WTC11 (cell line): ENCODE results near the gene TRAFD1. TPM values are rescaled to one million over a fixed set of nuclear protein-coding genes. Genes with fewer than 3 reads are reported as not detected.

Experiments used
- ATAC-seq: fragments of 200-7000 bp; cut with Tn5 transposase; 2 replicates; pipeline ENCODE4 v1.10.0; 2021; ENCODE audit warnings: mild to moderate bottlenecking, moderate library complexity
- CTCF ChIA-PET: fragments of 300-600 bp; sonication (Branson Sonifier 250); formaldehyde crosslinking; loops from one replicate; lab custom pipeline; 2021; ENCODE audit warnings: antibody characterized with exemption; lab: Charles Lee
- POLR2A ChIA-PET: fragments of 350-600 bp; sonication (Branson Sonifier 250); formaldehyde crosslinking; loops from one replicate; lab custom pipeline; 2021; ENCODE audit warnings: antibody characterized with exemption; lab: Charles Lee
- DNase-seq: peaks from one replicate; pipeline ENCODE4 v3.0.0; 2021; ENCODE audit warnings: low spot score
- H3K27ac Mint-ChIP-seq: 2 replicates; pipeline ENCODE4 v1.8.0; 2021; ENCODE audit warnings: mixed read lengths
- H3K27me3 Mint-ChIP-seq: 2 replicates; pipeline ENCODE4 v1.8.0; 2021; ENCODE audit warnings: low read depth, mild to moderate bottlenecking, moderate library complexity, mixed read lengths
- H3K36me3 Mint-ChIP-seq: 2 replicates; pipeline ENCODE4 v1.8.0; 2021; ENCODE audit warnings: mixed read lengths
- H3K4me1 Mint-ChIP-seq: 2 replicates; pipeline ENCODE4 v1.8.0; 2022; ENCODE audit warnings: mixed read lengths
- H3K4me3 Mint-ChIP-seq: 2 replicates; pipeline ENCODE4 v1.8.0; 2021; ENCODE audit warnings: mild to moderate bottlenecking, moderate library complexity, mixed read lengths
- H3K9me3 Mint-ChIP-seq: 2 replicates; pipeline ENCODE4 v1.8.0; 2021; ENCODE audit warnings: mixed read lengths
- ATF2 ChIP-seq: sonication (generic); formaldehyde crosslinking; IDR thresholded peaks from 2 replicates; pipeline ENCODE4 v1.8.1; 2022; ENCODE audit warnings: low read depth, missing genetic modification reagents, borderline replicate concordance
- E2F4 ChIP-seq: sonication (generic); formaldehyde crosslinking; IDR thresholded peaks from 2 replicates; pipeline ENCODE4 v1.8.1; 2022; ENCODE audit warnings: low read depth, mild to moderate bottlenecking, moderate library complexity, missing genetic modification reagents, borderline replicate concordance
- EMX1 ChIP-seq: fragments of 250-450 bp; sonication (Bioruptor Pico); IDR thresholded peaks from 2 replicates; pipeline ENCODE4 v1.8.0; 2021; ENCODE audit warnings: mild to moderate bottlenecking
- ETV6 ChIP-seq: sonication (generic); formaldehyde crosslinking; IDR thresholded peaks from 2 replicates; pipeline ENCODE4 v1.8.1; 2022; ENCODE audit warnings: mild to moderate bottlenecking, missing genetic modification reagents
- FOXK1 ChIP-seq: sonication (generic); formaldehyde crosslinking; IDR thresholded peaks from 2 replicates; pipeline ENCODE4 v1.8.0; 2022; ENCODE audit warnings: mild to moderate bottlenecking, moderate library complexity, missing genetic modification reagents
- HMGA2 ChIP-seq: fragments of 250-450 bp; sonication (Bioruptor Pico); IDR thresholded peaks from 2 replicates; pipeline ENCODE4 v1.4.0; 2021; ENCODE audit warnings: mild to moderate bottlenecking, moderate library complexity
- IRF2 ChIP-seq: sonication (generic); formaldehyde crosslinking; IDR thresholded peaks from 2 replicates; pipeline ENCODE4 v1.8.0; 2022; ENCODE audit warnings: low read depth, missing genetic modification reagents, borderline replicate concordance
- MAX ChIP-seq: sonication (generic); formaldehyde crosslinking; IDR thresholded peaks from 2 replicates; pipeline ENCODE4 v1.8.0; 2022; ENCODE audit warnings: mild to moderate bottlenecking, missing genetic modification reagents
- NFE2L1 ChIP-seq: sonication (generic); formaldehyde crosslinking; IDR thresholded peaks from 2 replicates; pipeline ENCODE4 v1.8.1; 2023; ENCODE audit warnings: missing genetic modification reagents
- PRDM15 ChIP-seq: sonication (generic); formaldehyde crosslinking; IDR thresholded peaks from 2 replicates; pipeline ENCODE4 v1.8.0; 2022; ENCODE audit warnings: missing genetic modification reagents
- SOX15 ChIP-seq: fragments of 250-450 bp; sonication (Bioruptor Pico); IDR thresholded peaks from 2 replicates; pipeline ENCODE4 v1.9.0; 2021; ENCODE audit warnings: mild to moderate bottlenecking
- STAT6 ChIP-seq: sonication (generic); formaldehyde crosslinking; conservative IDR thresholded peaks from 2 replicates; pipeline ENCODE4 v1.8.1; 2023; ENCODE audit warnings: mild to moderate bottlenecking, low read depth, missing genetic modification reagents, moderate library complexity
- TEAD4 ChIP-seq: sonication (generic); formaldehyde crosslinking; IDR thresholded peaks from 2 replicates; pipeline ENCODE4 v1.8.0; 2022; ENCODE audit warnings: mild to moderate bottlenecking, missing genetic modification reagents
- ZBTB21 ChIP-seq: sonication (generic); formaldehyde crosslinking; IDR thresholded peaks from 2 replicates; pipeline ENCODE4 v1.8.1; 2023; ENCODE audit warnings: mild to moderate bottlenecking, missing genetic modification reagents, borderline replicate concordance
- ZNF121 ChIP-seq: sonication (generic); formaldehyde crosslinking; IDR thresholded peaks from 2 replicates; pipeline ENCODE4 v1.8.0; 2023; ENCODE audit warnings: missing genetic modification reagents
- ZNF416 ChIP-seq: fragments of 250-450 bp; sonication (Bioruptor Pico); IDR thresholded peaks from 2 replicates; pipeline ENCODE4 v1.9.0; 2021; ENCODE audit warnings: mild to moderate bottlenecking, inconsistent platforms
- total RNA-seq: library from RNA; stranded (reverse); gene quantifications from 3 replicates; pipeline ENCODE4 v1.2.3, GENCODE V29; 2021
- TF ChIP-seq, protein P1 (sequence below): sonication (generic); formaldehyde crosslinking; IDR thresholded peaks from 2 replicates; pipeline ENCODE4 v1.8.1; 2022; ENCODE audit warnings: missing genetic modification reagents, borderline replicate concordance
- TF ChIP-seq, protein P2 (sequence below): sonication (generic); formaldehyde crosslinking; IDR thresholded peaks from 2 replicates; pipeline ENCODE4 v1.8.0; 2023; ENCODE audit warnings: mild to moderate bottlenecking, missing genetic modification reagents

TRAFD1 gene
- total RNA-seq, 1 experiment from 2014 or later: 25.1 TPM

GRCh38 chr12:112131686-112132085 lies 6.3 kb downstream of the TRAFD1 start:
- peaks cover 6% of the 10 kb centered on the region; the same call in 1 of the 2 replicates for H3K36me3 Mint-ChIP-seq
- TF ChIP-seq FOXK1 (no peak), E2F4 (no peak), ZBTB21 (no peak), IRF2 (no peak), EMX1 (CRISPR knock-in tag) (no peak), ETV6 (CRISPR knock-in tag) (no peak), ZNF416 (no peak), ATF2 (CRISPR knock-in tag) (no peak), HMGA2 (CRISPR knock-in tag) (no peak), PRDM15 (CRISPR knock-in tag) (no peak), MAX (CRISPR knock-in tag) (no peak), STAT6 (CRISPR knock-in tag) (no peak), TEAD4 (CRISPR knock-in tag) (no peak), ZNF121 (CRISPR knock-in tag) (no peak), NFE2L1 (no peak), SOX15 (no peak)
- TF ChIP-seq, protein P1, sequence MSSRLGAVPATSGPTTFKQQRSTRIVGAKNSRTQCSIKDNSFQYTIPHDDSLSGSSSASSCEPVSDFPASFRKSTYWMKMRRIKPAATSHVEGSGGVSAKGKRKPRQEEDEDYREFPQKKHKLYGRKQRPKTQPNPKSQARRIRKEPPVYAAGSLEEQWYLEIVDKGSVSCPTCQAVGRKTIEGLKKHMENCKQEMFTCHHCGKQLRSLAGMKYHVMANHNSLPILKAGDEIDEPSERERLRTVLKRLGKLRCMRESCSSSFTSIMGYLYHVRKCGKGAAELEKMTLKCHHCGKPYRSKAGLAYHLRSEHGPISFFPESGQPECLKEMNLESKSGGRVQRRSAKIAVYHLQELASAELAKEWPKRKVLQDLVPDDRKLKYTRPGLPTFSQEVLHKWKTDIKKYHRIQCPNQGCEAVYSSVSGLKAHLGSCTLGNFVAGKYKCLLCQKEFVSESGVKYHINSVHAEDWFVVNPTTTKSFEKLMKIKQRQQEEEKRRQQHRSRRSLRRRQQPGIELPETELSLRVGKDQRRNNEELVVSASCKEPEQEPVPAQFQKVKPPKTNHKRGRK (CRISPR knock-in tag): no peak
- TF ChIP-seq, protein P2, sequence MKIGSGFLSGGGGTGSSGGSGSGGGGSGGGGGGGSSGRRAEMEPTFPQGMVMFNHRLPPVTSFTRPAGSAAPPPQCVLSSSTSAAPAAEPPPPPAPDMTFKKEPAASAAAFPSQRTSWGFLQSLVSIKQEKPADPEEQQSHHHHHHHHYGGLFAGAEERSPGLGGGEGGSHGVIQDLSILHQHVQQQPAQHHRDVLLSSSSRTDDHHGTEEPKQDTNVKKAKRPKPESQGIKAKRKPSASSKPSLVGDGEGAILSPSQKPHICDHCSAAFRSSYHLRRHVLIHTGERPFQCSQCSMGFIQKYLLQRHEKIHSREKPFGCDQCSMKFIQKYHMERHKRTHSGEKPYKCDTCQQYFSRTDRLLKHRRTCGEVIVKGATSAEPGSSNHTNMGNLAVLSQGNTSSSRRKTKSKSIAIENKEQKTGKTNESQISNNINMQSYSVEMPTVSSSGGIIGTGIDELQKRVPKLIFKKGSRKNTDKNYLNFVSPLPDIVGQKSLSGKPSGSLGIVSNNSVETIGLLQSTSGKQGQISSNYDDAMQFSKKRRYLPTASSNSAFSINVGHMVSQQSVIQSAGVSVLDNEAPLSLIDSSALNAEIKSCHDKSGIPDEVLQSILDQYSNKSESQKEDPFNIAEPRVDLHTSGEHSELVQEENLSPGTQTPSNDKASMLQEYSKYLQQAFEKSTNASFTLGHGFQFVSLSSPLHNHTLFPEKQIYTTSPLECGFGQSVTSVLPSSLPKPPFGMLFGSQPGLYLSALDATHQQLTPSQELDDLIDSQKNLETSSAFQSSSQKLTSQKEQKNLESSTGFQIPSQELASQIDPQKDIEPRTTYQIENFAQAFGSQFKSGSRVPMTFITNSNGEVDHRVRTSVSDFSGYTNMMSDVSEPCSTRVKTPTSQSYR: no peak
- TF ChIP-seq, all 79 proteins: peak for 0
- no peaks in the 10 kb centered on the region for H3K27me3 Mint-ChIP-seq
- no peak for DNase-seq
- no peak overlapping the region for H3K4me3 Mint-ChIP-seq
- no peak overlapping the region for H3K27ac Mint-ChIP-seq
- no peak for ATAC-seq
- POLR2A ChIA-PET: no interaction called here
- CTCF ChIA-PET: no interaction called here
- H3K4me1 Mint-ChIP-seq: peaks cover 4% of the 10 kb centered on the region
- H3K9me3 Mint-ChIP-seq: no peaks in the 10 kb centered on the region
